LNCAP (cell line): ENCODE results near the gene VEGFA.

Experiments used
- TF ChIP-seq, protein P1 (sequence below): fragments of 450-650 bp; IDR thresholded peaks from 2 replicates; pipeline ENCODE4 v1.5.1; 2017; ENCODE audit warnings: mild to moderate bottlenecking

VEGFA gene

DNA sequence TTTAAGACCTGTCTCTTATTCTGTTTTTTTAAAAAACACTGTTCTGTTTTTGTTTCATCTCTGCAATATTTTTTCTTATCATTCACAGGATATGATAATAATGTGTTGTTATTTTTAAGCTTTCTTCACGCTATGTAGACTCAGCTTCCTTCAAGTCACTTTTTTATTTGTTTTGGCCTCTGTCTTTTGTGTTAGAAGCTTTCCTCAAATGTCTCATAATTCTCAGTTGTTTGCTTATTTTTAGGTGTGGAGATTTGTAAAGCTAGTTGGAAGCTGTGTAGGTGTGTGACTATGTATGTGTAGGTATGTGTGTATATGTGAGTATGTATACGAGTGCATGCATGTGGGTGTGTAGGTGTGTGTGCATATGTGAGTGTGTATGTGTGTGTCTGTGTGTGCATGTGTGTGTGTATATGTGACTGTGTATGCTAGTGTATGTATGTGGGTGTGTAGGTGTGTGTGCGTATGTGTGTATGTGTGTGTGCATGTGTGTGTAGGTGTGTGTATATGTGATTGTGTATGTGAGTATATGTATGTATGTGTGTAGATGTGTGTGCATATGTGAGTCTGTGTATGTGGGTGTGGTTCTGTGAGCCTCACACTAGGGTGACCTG is 16.3 kb upstream of the VEGFA start:
- TF ChIP-seq, protein P1, sequence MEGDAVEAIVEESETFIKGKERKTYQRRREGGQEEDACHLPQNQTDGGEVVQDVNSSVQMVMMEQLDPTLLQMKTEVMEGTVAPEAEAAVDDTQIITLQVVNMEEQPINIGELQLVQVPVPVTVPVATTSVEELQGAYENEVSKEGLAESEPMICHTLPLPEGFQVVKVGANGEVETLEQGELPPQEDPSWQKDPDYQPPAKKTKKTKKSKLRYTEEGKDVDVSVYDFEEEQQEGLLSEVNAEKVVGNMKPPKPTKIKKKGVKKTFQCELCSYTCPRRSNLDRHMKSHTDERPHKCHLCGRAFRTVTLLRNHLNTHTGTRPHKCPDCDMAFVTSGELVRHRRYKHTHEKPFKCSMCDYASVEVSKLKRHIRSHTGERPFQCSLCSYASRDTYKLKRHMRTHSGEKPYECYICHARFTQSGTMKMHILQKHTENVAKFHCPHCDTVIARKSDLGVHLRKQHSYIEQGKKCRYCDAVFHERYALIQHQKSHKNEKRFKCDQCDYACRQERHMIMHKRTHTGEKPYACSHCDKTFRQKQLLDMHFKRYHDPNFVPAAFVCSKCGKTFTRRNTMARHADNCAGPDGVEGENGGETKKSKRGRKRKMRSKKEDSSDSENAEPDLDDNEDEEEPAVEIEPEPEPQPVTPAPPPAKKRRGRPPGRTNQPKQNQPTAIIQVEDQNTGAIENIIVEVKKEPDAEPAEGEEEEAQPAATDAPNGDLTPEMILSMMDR = no peak

DNA sequence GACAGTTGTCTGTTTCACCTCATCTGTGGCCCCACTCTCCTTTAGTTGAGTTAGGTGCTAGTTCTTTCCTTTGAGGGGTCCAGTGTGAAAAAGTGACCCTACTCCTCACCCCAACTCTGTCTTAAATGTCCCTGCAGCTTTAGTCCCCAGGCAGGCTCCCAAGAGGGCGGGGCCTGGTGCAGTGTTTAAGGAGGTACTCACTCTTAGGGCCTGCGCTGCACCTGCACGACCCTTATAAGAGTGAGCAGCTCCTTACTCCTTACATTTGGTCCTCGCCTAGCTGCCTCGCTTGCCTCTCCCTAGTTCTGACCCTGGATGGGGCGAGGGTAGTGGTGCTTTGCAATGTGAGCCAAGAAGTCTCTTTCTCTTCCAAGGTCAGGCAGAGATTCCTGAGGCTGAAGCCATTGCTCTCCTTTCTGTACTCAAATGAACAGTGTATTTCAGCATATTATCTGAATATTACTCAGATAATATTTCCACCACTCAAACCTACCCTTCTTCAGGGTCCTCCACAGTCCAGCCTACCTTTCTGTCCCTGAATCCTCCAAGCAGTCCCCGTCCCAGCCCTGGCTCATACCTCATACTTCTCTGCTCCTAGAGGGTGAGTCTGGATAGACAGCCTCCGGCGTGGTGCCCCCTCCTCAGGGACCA is 11.9 kb upstream of the VEGFA start:
- TF ChIP-seq, protein P1 = no peak

DNA sequence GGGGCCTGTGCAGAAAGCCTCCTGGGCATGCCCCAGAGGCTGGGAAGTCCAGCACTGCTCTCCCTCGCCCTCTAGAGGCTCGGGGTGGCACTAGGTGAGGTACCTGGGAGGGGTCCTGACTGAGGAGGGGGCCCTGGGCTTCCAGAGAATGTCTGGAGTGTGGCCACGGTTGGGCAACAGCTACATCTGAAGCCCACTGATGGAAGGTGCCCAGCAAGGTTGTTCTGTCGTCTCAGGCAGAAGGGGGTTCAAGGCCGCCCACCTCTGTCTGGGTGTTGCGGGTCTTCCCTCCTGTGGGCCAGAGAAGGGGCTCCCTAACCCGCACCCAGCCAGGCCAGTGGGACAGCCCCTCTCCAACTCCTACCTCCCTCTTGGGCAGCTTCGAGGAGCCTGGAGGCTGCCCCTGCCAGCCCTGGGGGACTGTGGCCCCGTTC is 11.4 kb upstream of the VEGFA start:
- TF ChIP-seq, protein P1 = peak; percentile 72

DNA sequence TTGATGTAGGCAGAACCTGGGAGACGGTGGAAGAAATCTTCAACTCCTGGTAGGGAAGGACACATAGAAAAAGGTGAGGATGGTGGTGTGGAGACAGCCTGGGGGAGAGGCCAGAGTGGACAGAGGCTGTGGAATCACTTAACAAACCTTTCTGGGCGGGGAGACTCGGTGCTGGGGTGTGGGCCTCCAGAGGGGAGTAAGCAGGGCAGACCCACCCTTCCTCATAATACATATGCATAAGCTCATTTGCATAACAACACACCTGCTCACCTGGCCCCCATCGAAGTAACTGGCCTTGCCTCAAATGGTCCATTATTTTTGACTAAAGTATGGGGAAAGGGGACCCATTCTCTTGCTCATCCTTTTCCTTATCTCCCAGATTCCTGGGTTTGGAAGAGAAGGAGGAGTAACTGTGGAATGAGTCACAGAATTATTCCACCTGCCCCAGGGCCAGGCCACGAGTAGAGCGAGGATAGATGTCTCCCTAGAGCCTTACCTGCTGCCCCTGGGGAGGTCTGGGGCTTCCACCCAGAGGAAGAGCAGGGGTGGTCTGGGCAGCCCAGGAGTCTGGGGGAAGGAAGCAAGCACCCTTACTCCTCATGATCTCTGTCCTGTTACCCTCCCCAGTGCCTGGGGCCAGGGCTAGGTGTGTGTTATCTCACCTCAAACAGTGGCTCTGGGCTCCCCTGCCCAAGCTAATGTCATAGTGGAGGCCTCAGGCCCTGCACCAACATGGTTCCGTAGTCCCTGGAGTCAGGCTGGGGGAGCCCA is 10.7 kb upstream of the VEGFA start:
- TF ChIP-seq, protein P1 = no peak

DNA sequence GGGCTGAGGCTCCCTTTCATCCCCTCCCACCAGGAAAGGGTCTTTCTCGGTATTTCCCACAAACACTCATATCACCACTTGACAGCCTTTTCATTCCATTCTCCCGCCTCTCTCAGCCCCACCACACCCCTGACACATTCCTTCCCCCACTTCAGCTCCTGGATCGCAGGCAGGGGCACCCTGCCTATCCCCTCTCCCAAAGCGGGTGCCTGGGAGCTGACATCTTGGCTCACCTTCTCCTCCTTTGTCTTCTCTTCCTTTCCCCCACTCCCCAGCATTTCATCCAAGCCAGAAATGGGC is 10.2 kb upstream of the VEGFA start:
- TF ChIP-seq, protein P1 = no peak

DNA sequence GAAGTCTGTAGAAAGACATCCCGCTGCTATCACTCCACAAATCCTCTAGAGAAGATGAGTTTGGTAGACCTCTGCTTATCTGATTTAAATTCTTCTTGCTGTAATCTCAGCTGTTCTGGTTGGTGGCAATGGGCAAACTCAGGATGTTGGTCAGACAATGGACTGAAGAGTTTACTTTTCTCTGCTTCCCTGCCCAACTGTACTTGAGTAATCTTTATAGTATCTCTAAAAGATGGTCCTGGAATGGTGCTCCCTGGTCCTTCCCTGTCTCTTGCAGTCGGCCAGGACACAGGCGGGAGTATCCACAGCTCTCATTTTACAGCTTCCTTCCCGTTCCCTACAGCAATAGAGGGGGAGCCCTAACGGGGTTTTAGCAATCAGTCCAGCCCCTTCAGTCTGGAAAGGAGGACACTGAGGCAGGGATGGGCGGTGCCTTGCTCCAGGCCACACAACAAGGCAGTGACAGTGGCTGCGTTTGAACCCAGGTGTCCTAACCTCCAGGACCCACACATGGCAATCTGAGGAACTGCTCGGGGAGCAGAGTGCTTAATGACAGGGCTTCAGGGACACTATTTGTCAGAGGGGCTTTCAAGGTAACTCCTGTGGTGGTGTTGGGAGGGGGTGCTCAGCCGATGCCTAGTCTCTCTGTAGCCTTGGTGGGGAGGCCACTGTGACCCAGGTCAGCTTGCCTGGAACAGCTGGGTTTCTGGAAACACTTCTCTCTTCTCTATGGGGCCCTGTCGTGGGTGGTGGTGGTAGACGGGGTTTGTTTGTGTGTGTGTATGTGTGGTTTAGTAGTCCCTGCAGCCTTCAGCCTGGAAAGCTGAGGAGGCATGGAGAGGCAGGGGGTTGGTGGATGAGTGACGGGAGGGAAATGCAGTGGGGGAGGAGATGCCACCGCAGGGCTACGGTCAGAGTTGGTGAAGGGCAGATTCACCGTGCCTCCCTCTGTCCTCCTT is 9.5 kb upstream of the VEGFA start:
- TF ChIP-seq, protein P1 = no peak

DNA sequence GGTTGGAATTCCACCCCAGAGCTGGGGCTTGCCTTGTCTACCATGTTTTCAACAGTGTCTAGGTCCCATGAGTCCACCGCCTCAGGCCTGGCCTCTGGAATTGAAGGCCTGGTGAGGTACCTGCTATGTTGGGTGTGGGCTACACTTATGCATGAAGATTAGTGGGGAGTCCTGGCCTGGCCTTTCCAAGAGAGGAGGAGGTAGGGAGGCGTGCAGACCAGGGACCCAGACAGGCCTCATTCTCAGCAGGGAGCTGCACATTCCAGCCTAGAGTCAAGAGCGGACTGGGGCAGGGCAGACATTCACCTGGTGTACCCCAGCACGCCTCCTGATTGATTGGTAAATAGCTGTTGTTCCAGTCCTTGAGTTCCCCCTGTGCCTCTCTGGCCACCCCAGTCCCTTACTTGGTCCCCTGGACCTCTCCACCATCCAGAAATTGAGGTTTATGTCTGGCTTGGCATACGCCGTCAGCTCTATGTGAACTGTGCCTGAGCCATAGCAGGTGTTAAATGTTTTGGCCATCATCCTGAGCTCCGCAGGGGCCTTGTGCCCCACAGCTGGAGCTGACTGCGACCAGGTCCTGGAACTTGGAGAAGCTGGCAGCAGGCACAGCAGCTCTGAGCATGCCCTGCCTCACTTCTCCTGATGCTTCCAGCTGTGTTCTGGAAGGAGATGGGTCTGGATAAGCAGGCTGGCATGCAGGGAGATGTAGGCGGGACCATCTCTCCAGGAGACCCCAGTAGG is 8.2 kb upstream of the VEGFA start:
- TF ChIP-seq, protein P1 = no peak
